Measurements from ENCODE around the gene ATP5MC3.
"Not testable (repeated sequence)": the region's sequence is repeated elsewhere in the genome, so short reads cannot be mapped to it uniquely, and the experiment has no call there.

The ATP5MC3 gene

GRCh38 chr2:175181104-175181876 lies at the start of gene ATP5MC3:
Gene ATP5MC3, minus strand, starts transcription at chr2:175181710. Its CDS starts 317 bp downstream, at chr2:175181393.
- DNase-seq (ENCODE audit: low spot score): peak; percentile 92

GRCh38 chr2:175228601-175229000 lies 47.1 kb upstream of the ATP5MC3 start:
- not testable (repeated sequence) for DNase-seq (ENCODE audit: low spot score)

GRCh38 chr2:175228179-175228578 lies 46.7 kb upstream of the ATP5MC3 start:
- DNase-seq (ENCODE audit: low spot score): no peak

DNA sequence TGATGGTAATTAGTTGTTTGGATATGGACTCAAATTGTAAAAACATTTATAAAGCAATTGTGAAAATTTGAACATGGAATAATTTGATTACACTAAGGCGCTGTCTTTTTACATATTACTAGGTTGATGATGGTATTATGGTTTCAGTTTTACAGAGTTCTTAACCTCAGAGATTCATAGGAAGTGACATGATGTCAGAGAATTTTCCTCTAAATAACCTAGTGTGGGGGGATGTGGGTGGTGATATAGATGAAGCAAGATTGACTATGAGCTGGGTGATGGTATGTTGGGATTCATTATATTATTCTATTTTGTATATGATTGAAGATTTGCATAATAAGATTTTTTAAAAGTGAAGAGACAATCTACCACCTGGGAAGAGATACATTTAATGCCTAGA lies 45.9 kb upstream of the ATP5MC3 start:
- no peak for DNase-seq (ENCODE audit: low spot score)

GRCh38 chr2:175220075-175220474 lies 38.6 kb upstream of the ATP5MC3 start:
- no peak for DNase-seq (ENCODE audit: low spot score)

DNA sequence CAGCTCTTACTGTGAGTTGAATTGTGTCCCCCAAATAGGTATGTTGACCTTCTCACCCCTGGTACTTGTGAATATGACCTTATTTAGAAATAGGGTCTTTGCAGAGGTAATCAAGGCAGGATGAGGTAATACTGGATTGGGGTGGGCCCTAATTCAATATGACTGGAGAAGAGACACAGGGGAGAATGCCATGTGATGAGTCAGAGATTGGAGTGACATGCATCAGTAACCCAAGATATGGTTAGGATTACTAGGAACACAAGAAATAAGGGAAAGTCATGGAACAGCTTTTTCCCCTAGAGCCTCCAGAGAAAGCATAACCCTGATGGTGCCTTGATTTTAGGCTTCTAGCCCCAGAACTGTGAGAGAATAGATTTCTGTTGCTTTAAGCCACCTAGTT lies 37.0 kb upstream of the ATP5MC3 start:
- DNase-seq (ENCODE audit: low spot score): no peak

- no peak for DNase-seq (ENCODE audit: low spot score)
Observed at GRCh38 chr2:175207741-175208438, 26.4 kb upstream of the ATP5MC3 start.

GRCh38 chr2:175206866-175207265 lies 25.4 kb upstream of the ATP5MC3 start:
- no peak for DNase-seq (ENCODE audit: low spot score)

GRCh38 chr2:175205523-175205922 lies 24.0 kb upstream of the ATP5MC3 start:
- no peak for DNase-seq (ENCODE audit: low spot score)

DNA sequence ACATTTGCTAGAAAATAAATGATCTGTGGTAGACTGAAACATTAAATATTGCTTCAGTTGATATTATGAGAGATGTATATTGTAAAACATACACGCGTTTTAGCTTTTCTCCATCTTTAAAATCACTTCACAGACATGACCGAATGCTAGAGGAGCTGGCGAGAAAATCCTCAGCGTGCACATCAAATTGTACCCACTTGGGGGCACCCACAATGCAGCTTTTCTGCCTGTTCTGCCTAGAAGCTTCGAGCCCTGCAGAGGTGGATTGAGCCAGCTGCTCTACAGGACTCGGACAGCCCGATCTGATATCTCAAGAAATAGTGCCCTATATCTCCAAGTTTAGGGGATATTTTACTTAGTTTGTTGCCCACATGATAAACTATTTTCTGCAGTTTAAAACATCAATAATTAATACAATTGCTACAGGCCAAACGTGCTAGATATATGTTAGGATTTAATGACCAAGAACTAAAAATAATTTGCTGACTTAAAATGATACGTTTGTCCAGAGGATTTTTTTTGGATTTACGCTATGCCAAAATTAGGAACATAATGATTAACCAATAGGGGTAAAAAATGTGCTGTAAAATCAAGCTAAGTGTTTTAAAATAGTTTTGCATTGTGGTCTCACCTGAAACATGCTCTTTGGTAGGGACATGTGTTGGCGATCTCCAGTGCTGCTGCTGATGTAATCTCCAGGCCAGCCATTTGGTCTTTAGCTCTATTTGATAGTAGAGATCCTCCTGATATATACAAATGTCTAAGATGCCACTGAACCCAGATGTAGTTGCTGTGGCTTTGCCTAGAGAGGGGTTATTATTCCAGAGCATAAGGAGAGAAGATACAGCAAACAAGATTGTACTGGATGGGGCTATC lies 22.3 kb upstream of the ATP5MC3 start:
- DNase-seq (ENCODE audit: low spot score): peak; percentile 55

DNA sequence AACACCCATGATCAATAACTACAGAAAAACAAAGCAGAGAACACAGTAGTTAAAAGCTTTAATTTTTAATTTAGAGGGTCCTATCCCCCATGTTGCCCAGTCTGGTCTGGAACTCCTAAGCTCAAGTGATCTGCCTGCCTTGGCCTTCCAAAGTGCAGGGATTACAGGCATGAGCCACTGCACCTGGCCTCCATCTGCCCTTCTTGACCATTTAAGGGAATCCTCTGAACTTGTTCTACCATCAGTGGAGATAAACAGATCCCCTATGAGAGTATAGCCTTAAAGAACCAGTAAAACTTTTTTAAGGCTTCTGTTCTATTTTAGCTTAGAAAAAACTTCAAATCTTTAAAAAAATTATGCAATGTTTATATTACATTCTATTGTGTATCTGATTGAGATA lies 13.5 kb upstream of the ATP5MC3 start:
- no peak for DNase-seq (ENCODE audit: low spot score)

- no peak for DNase-seq (ENCODE audit: low spot score)
Observed at GRCh38 chr2:175188761-175189160, 7.3 kb upstream of the ATP5MC3 start.

DNA sequence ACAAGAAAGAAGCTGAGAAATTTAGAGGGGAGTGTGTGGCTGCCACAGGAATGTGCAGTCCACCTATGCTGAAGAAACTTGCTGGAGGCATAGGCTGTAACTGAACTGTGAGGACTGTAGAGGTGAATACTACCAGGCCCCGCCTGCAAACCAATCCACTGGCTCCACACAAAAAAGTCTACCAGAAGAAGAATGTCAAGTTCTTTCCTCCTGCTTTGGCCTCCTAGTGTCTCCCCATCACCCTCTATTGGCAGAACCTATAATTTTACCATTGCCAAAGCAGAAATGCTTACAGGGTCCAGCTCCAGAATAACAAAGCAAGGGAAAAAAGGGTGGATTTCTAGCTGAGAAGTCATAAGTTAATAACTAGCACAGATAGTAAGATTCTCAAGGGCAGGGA lies 5.9 kb upstream of the ATP5MC3 start:
- no peak for DNase-seq (ENCODE audit: low spot score)

DNA sequence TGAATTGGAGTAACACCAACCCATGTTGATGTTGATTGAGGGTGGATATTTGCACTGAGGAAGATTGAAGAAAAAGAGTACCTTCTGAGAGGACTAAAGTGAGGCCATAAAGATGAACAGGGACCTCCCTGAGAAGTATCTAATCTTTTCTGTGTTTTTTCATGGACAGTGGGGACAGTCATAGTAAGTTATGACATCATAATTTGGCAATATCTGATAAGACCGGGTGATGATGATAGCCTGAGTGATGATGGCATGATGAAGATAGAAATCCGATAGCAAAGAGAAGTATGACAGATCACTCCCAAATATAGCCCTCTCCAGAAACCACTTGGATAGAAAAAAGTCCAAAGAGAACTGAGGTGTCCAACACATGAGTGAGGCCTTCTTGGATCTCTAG lies 2.2 kb upstream of the ATP5MC3 start:
- DNase-seq (ENCODE audit: low spot score): no peak

- DNase-seq (ENCODE audit: low spot score): no peak
Observed at GRCh38 chr2:175181877-175182308, 383 bp upstream of the ATP5MC3 start.

DNA sequence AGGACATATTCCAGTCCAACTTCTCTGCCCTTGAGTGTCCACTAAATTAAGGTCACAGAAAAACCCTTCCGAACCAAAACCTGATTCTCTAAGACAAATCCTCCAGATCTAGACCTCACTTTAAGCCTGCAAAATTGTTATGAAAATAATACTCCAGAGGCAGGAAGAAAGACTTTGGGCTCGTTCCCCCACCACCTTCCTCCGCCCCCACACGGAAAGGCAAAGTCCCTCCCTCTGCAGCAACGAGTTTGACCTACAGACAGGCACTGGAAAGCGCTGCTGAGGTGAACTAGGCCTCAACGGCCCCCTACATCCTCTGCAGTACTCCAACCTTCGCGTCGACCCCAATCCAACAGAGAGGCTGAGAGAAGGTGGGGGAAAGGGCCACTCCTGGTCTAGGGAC lies 808 bp downstream of the ATP5MC3 start:
- peak; percentile 37 for DNase-seq (ENCODE audit: low spot score)

- no peak for DNase-seq (ENCODE audit: low spot score)
Observed at GRCh38 chr2:175176624-175177023, 4.9 kb downstream of the ATP5MC3 start.

GRCh38 chr2:175175896-175176295 lies 5.6 kb downstream of the ATP5MC3 start:
- no peak for DNase-seq (ENCODE audit: low spot score)

- no peak for DNase-seq (ENCODE audit: low spot score)
Observed at GRCh38 chr2:175175320-175175719, 6.2 kb downstream of the ATP5MC3 start.

DNA sequence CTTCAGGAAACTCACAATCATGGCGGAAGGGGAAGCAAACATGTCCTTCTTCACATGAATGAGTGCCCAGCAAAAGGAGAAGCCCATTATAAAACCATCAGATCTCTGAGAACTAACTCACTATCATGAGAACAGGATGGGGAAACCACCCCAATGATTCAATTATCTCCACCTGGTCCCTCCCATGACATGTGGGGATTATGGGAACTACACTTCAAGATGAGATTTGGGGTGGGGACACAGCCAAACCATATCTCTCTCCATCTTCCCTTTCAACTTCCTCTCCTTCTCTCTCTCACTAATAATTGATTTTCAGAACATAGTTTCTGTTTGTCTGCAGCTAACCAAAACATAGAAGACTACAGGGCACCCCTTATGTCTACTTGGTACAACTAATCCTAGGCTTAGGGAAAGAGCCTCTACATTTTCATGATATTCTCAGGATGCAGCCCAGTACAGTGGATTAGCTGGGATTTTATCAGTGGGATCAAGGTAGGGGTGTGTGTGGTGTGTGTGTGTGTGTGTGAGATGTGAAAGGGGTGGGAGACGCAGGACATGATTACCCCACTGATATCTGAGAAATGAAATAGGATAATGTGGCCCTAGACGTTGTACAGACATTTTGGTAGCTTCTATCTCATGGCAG lies 10.7 kb downstream of the ATP5MC3 start:
- no peak for DNase-seq (ENCODE audit: low spot score)

GRCh38 chr2:175169191-175169590 lies 12.3 kb downstream of the ATP5MC3 start:
- DNase-seq (ENCODE audit: low spot score): no peak

- DNase-seq (ENCODE audit: low spot score): no peak
Observed at GRCh38 chr2:175168564-175168945, 13.0 kb downstream of the ATP5MC3 start.

All from globus pallidus (tissue), 1 donor.